ENCODE measurements around the gene LMNB1.

GRCh38 chr5:126878634-126879033 is 101.7 kb downstream of the LMNB1 start:
- no peak for TF ChIP-seq CTCF (IDR thresholded peaks at IDR 0.05; ENCODE audit: insufficient read depth, low read length, poor library complexity, severe bottlenecking)
- no peak for TF ChIP-seq EZH2phosphoT487 (conservative IDR thresholded peaks at IDR 0.05; ENCODE audit: low read length)
